ENCODE results near the gene PDZRN4. TPM values are rescaled to one million over a fixed set of nuclear protein-coding genes. Genes with fewer than 3 reads are reported as not detected.

Gene PDZRN4
- total RNA-seq, 1 donor from 2014 or later: 2.3 TPM

DNA sequence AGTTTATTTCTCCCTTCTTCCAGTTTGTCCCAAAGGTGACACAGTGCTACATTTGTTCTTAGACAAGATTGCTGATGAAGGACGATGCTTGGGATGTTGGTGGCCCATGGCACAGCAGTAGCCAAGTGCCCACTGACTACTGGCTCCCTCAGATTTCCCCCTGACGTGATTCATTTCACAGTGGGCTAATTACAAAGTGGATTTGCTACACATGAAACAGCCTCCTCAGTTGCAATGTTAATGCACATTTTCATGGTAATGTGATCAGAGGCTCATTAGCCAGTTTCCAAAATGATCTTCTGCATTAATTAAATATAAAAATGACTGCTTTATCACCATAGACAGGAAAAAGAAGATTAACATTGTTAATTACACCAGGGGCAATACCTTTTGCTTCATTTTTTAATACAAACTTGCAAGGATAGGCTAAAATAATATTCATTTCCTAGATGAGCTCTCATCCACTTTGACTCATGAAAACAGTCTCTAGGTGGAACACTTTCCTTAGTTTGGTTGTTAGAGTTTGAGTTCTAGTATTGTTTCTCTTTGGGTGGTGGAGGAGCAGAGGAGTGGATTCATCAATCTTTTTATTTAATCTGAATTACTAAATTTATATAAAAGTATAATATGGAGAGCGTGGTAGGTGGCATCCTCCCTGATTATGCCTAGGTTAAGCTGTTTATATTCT lies 250.9 kb downstream of the PDZRN4 start:
- Mint-ChIP-seq H3K36me3 (no peaks in the 10 kb centered on the region), H3K4me1 (ENCODE audit: unreplicated experiment) (peaks cover 6% of the 10 kb centered on the region)

DNA sequence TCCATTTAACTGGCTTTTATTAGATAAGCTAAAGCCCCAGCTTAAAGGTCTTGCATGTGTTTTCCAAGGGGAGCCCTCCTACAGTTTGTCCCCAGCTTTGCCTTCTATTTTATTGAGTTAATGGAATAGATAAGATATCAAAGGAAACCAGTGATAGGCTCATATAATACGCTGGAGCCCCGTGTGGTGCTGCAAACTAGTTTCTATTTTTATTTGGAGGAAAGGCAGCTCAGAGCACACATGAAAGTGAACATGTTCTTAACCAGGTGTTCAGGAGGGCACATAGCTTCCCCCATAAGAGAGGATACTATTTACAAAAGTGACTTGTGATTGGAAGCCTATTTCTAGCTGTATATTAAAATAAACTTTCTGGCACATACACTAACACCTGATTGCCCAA lies 251.7 kb downstream of the PDZRN4 start:
- H3K4me1 Mint-ChIP-seq (ENCODE audit: unreplicated experiment): peaks cover 6% of the 10 kb centered on the region
- TF ChIP-seq, protein P1, sequence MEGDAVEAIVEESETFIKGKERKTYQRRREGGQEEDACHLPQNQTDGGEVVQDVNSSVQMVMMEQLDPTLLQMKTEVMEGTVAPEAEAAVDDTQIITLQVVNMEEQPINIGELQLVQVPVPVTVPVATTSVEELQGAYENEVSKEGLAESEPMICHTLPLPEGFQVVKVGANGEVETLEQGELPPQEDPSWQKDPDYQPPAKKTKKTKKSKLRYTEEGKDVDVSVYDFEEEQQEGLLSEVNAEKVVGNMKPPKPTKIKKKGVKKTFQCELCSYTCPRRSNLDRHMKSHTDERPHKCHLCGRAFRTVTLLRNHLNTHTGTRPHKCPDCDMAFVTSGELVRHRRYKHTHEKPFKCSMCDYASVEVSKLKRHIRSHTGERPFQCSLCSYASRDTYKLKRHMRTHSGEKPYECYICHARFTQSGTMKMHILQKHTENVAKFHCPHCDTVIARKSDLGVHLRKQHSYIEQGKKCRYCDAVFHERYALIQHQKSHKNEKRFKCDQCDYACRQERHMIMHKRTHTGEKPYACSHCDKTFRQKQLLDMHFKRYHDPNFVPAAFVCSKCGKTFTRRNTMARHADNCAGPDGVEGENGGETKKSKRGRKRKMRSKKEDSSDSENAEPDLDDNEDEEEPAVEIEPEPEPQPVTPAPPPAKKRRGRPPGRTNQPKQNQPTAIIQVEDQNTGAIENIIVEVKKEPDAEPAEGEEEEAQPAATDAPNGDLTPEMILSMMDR (conservative IDR thresholded peaks at IDR 0.05): no peak
- H3K27ac Mint-ChIP-seq: no peak overlapping the region
- H3K4me3 Mint-ChIP-seq: no peak overlapping the region
- DNase-seq (ENCODE audit: extremely low spot score, unreplicated experiment): no peak
- H3K27me3 Mint-ChIP-seq: no peaks in the 10 kb centered on the region
- no peaks in the 10 kb centered on the region for H3K9me3 Mint-ChIP-seq
- H3K36me3 Mint-ChIP-seq: no peaks in the 10 kb centered on the region

More for the DNA sequence above, 250.9 kb downstream of the PDZRN4 start:
- H3K4me3 Mint-ChIP-seq: no peak overlapping the region
- TF ChIP-seq, protein P1 (conservative IDR thresholded peaks at IDR 0.05): no peak
- no peak overlapping the region for H3K27ac Mint-ChIP-seq
- H3K27me3 Mint-ChIP-seq: no peaks in the 10 kb centered on the region
- no peak for DNase-seq (ENCODE audit: extremely low spot score, unreplicated experiment)
- no peaks in the 10 kb centered on the region for H3K9me3 Mint-ChIP-seq

DNA sequence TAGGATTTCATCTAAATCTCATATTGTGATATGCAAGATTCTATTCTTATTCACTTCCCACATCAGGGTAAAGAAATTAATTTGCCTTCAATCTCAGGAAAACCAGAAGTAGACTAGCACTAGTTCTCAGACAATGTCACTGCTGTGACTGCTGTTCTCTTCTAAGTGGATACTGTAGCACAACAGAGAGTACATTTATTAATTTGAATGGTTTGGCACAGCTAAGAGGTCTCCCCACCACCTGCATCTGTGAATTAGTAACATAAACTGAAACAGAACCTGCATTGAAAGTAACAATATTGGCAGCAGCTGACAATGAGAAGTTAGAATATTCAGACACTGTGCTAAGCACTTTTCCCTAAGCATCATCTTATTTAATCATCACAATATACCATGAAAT lies 253.1 kb downstream of the PDZRN4 start:
- H3K9me3 Mint-ChIP-seq: no peaks in the 10 kb centered on the region
- H3K27ac Mint-ChIP-seq: no peak overlapping the region
- no peaks in the 10 kb centered on the region for H3K36me3 Mint-ChIP-seq
- no peak for DNase-seq (ENCODE audit: extremely low spot score, unreplicated experiment)
- H3K4me1 Mint-ChIP-seq (ENCODE audit: unreplicated experiment): peaks cover 6% of the 10 kb centered on the region
- H3K27me3 Mint-ChIP-seq: no peaks in the 10 kb centered on the region
- TF ChIP-seq, protein P1 (conservative IDR thresholded peaks at IDR 0.05): no peak
- no peak overlapping the region for H3K4me3 Mint-ChIP-seq

DNA sequence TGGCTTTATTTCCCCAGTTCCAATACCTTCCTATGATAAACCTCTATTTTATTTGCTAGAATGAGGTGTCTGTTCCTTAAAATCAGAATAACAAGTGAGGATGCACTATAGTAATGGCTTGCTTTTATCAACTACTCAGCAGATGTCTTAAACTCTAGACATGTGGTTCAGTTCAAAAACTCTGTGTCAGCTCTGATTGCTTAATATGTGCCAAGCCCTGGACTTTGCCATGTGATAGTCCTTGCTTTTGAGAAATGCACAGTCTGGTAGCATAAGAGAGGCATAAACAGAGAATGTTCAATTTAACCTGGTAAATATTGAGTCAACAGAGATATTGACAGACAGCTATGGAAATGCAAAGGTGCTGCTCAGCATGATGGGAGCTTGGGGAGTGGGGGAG lies 254.8 kb downstream of the PDZRN4 start:
- DNase-seq (ENCODE audit: extremely low spot score, unreplicated experiment): no peak
- peaks cover 5% of the 10 kb centered on the region for H3K4me1 Mint-ChIP-seq (ENCODE audit: unreplicated experiment)
- no peak overlapping the region for H3K27ac Mint-ChIP-seq
- H3K27me3 Mint-ChIP-seq: no peaks in the 10 kb centered on the region
- H3K4me3 Mint-ChIP-seq: no peak overlapping the region
- no peaks in the 10 kb centered on the region for H3K9me3 Mint-ChIP-seq
- TF ChIP-seq, protein P1 (conservative IDR thresholded peaks at IDR 0.05): no peak
- no peaks in the 10 kb centered on the region for H3K36me3 Mint-ChIP-seq

DNA sequence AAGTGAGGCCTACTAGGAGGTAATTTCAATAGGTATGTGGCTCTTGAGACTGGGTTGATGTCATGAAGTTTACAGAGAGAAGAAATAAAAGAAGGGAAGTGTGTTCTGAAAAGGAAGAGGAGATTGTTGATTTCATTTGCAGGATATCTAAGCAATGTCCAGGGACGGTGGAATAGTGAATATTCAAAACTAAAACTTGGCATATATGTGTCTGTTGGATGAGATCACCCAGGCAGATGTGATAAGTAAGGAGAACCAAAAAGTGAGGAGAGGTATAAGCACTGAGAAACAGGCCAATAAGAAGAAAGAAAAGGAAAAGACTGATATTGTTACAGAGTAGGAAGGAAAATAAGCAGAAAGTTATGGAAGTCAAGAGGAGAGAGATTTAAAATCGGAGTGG lies 255.6 kb downstream of the PDZRN4 start:
- Mint-ChIP-seq H3K27ac (no peak overlapping the region), H3K36me3 (no peaks in the 10 kb centered on the region)

More for the DNA sequence above, 255.6 kb downstream of the PDZRN4 start:
- DNase-seq (ENCODE audit: extremely low spot score, unreplicated experiment): no peak
- Mint-ChIP-seq H3K9me3 (no peaks in the 10 kb centered on the region), H3K4me1 (ENCODE audit: unreplicated experiment) (no peaks in the 10 kb centered on the region), H3K27me3 (no peaks in the 10 kb centered on the region), H3K4me3 (no peak overlapping the region)
- TF ChIP-seq, protein P1 (conservative IDR thresholded peaks at IDR 0.05): no peak
